BLaER1 treated with 17β-estradiol and CSF1 and Interleukin-3, amounts not matched to agents 10 nM and 100 nM (cell line): Measurements from ENCODE around the gene ATP5F1D.

Source experiments
- H3K27ac ChIP-seq, 11 experiments: shearing (Covaris generic); formaldehyde crosslinking; 2 replicates each; pipeline ENCODE4 v1.8.1; 2022
- H3K27me3 ChIP-seq, 11 experiments: shearing (Covaris generic); formaldehyde crosslinking; 2 replicates each; pipeline ENCODE4 v1.8.1; 2022
- H3K36me3 ChIP-seq, 11 experiments: shearing (Covaris generic); formaldehyde crosslinking; 2 replicates each; pipeline ENCODE4 v1.8.1; 2022
- H3K4me1 ChIP-seq, 10 experiments: shearing (Covaris generic); formaldehyde crosslinking; 2 replicates each; pipeline ENCODE4 v1.8.1; 2022
- H3K4me2 ChIP-seq, 11 experiments: shearing (Covaris generic); formaldehyde crosslinking; 2 replicates each; pipeline ENCODE4 v1.8.1; 2022
- H3K4me3 ChIP-seq, 10 experiments: shearing (Covaris generic); formaldehyde crosslinking; 2 replicates each; pipeline ENCODE4 v1.8.1; 2022
- H3K9ac ChIP-seq, 11 experiments: shearing (Covaris generic); formaldehyde crosslinking; 2 replicates each; pipeline ENCODE4 v1.8.1; 2022
- H3K9me3 ChIP-seq, 11 experiments: shearing (Covaris generic); formaldehyde crosslinking; replicated peaks in 1 of 11; 2 replicates each; pipeline ENCODE4 v1.8.1; 2022
- H4K20me1 ChIP-seq, 11 experiments: shearing (Covaris generic); formaldehyde crosslinking; 2 replicates each; pipeline ENCODE4 v1.8.1; 2022
- Cebpa-rat ChIP-seq, 11 experiments: shearing (Covaris generic); IDR thresholded peaks; 2 replicates each; pipeline ENCODE4 v1.8.1; 2022

The ATP5F1D gene

DNA sequence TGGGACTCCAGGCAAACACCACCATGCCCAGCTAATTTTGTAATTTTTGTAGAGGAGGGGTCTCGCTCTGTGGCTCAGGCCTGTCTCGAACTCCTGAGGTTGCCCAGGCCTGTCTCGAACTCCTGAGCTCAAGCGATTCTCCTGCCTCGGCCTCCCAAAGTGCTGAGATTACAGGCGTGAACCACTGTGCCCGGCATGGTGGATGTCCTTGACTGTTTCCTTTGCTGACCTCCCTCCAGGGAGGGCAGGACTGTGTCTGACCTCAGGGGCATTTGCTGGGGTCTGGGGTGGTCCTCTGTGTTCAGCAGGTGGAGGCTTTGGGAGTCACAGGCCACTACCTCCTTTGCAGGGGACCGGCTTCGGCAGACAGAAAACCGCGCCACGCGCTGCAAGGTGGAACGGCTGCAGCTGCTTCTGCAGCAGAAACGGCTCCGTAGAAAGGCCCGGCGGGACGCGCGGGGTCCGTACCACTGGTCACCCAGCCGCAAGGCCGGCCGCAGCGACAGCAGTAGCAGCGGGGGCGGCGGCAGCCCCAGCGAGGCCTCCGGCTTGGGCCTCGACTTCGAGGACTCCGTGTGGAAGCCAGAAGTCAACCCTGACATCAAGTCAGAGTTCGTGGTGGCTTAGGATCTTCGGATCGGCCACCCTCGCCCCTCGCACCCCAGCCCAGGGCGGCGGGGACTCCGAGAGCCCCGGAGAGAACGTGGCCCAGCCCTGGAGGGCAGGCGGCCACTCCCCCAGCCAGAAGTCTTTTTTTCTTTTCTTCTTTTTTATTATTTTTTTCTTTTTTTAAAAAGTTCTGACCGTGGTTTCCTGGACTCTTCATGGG, 15.3 kb downstream of the ATP5F1D start:
- H3K9me3 ChIP-seq, result no peaks in the 10 kb centered on the region
- H3K4me3 ChIP-seq, result peak overlapping the region in 9 of 10 experiments; percentile 34 to 99 (median 52); a peak in 15 of 20 replicates
- H3K4me2 ChIP-seq, result peak overlapping the region; percentile 98 to 100 (median 100)
- H3K27ac ChIP-seq, result peak overlapping the region in 8 of 11 experiments; percentile 38 to 97 (median 94); a peak in 16 of 22 replicates
- H3K9ac ChIP-seq, result peak overlapping the region; percentile 63 to 99 (median 89); a peak in 21 of 22 replicates
- peaks cover 49 to 87% (median 64%) of the 10 kb centered on the region in 11 experiments for H4K20me1 ChIP-seq
- H3K4me1 ChIP-seq, result peaks cover 77 to 87% (median 83%) of the 10 kb centered on the region in 10 experiments
- H3K36me3 ChIP-seq, result peaks cover 45 to 58% (median 53%) of the 10 kb centered on the region in 11 experiments
- H3K27me3 ChIP-seq, result no peaks in the 10 kb centered on the region
- TF ChIP-seq Cebpa-rat (IDR thresholded peaks at IDR 0.05), result no peak

DNA sequence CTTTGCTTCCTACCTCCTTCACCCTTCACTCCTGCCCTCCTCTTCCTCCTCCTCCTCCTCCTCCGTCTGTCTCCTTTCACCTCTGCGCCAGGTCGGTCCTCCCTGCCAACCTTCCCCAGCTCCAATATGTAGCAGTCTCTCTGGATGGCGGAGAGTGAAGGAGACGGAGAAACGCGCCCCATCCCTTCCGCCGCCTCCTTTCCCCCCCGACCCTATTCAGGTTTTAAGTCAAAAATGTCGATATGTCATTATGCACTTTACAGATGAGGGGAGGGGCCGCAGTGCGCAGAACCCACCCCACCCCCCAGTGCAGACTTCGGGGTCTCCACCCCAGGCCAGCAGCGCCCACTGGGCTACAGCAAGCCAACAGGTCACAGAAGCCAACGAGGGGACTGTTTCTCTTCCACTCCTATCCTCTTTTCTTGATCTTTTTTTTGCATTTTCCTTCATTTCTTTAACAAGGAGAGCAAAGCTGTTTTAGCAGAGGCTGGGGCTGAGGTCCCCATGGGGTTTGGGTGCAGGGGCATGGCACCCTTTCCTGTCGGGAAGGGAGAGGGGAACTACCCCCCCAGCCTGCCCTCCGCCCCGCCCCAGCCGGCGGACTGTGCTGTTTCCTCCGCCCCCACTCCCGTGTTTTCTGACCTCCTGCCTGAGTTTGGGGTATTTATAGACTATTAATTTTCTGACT, 16.1 kb downstream of the ATP5F1D start:
- H3K27ac ChIP-seq, result peak overlapping the region in 10 of 11 experiments; percentile 50 to 97 (median 88); a peak in 21 of 22 replicates
- peak overlapping the region; percentile 63 to 99 (median 89); a peak in 21 of 22 replicates for H3K9ac ChIP-seq
- H4K20me1 ChIP-seq, result peaks cover 48 to 87% (median 63%) of the 10 kb centered on the region in 11 experiments
- TF ChIP-seq Cebpa-rat (IDR thresholded peaks at IDR 0.05), result no peak
- H3K4me3 ChIP-seq, result peak overlapping the region; percentile 34 to 99 (median 50)
- peaks cover 85 to 90% (median 90%) of the 10 kb centered on the region in 10 experiments for H3K4me1 ChIP-seq
- peak overlapping the region; percentile 98 to 100 (median 100) for H3K4me2 ChIP-seq
- H3K9me3 ChIP-seq, result no peaks in the 10 kb centered on the region
- H3K27me3 ChIP-seq, result no peaks in the 10 kb centered on the region
- H3K36me3 ChIP-seq, result peaks cover 44 to 52% (median 51%) of the 10 kb centered on the region in 11 experiments

DNA sequence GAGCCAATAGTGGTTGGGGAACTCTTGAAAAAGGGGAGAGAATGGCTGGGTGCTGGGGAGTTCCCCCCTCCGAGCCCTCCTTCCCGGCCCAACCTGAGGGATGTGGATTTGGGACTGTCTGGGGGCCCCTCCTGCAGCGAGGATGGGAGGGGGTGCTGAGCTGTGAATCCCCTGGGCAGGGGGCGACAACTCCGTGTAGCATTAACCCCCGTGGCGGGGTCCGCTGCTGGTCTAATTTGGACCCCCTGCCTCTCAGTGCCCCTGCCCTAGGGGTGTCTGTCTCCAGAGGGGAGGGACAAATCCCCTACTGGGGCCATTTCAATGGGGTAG, 16.6 kb downstream of the ATP5F1D start:
- Histone ChIP-seq H3K9ac (peak overlapping the region; percentile 63 to 99 (median 89); a peak in 21 of 22 replicates), H3K27me3 (no peaks in the 10 kb centered on the region), H3K27ac (peak overlapping the region in 10 of 11 experiments; percentile 50 to 97 (median 81); a peak in 21 of 22 replicates), H3K4me1 (peaks cover 90 to 96% (median 95%) of the 10 kb centered on the region in 10 experiments), H3K4me2 (peak overlapping the region; percentile 98 to 100 (median 100)), H3K9me3 (no peaks in the 10 kb centered on the region), H4K20me1 (peaks cover 48 to 88% (median 63%) of the 10 kb centered on the region in 11 experiments), H3K4me3 (peak overlapping the region; percentile 34 to 99 (median 50)), H3K36me3 (peaks cover 44 to 52% (median 51%) of the 10 kb centered on the region in 11 experiments)
- no peak for TF ChIP-seq Cebpa-rat (IDR thresholded peaks at IDR 0.05)

DNA sequence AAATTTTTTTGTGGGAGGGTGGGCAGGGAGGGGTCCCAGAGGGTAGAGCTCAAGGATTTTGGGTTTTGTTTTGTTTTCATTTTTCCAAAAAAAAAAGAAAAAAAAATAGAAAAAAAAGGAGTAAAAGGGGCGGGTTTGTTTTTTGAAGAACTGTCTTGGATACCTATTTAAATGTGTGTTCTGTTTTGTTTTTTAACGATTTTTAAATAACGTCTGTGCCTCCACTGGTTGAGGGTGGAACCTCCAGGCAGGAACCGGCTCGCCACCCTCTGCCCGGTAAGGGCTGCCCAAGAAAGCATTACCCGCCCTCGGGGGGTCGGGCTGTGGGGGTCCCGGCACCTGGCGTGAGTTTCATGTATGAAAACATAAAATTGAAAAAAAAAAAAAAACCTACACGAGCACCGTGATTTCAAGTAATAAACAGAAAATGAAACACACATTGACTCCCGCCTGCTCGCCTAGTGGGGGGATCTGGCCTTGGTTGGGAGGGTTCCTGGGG, 17.2 kb downstream of the ATP5F1D start:
- H3K4me1 ChIP-seq, result peaks cover 92 to 97% (median 96%) of the 10 kb centered on the region in 10 experiments
- H3K9me3 ChIP-seq, result no peaks in the 10 kb centered on the region
- TF ChIP-seq Cebpa-rat (IDR thresholded peaks at IDR 0.05), result no peak
- peak overlapping the region; percentile 98 to 100 (median 100) for H3K4me2 ChIP-seq
- H3K4me3 ChIP-seq, result peak overlapping the region; percentile 42 to 99 (median 54); a peak in 19 of 20 replicates
- H3K27ac ChIP-seq, result peak overlapping the region; percentile 61 to 97 (median 81); a peak in 21 of 22 replicates
- peaks cover 46 to 89% (median 58%) of the 10 kb centered on the region in 11 experiments for H4K20me1 ChIP-seq
- peak overlapping the region; percentile 62 to 98 (median 76) for H3K9ac ChIP-seq
- no peaks in the 10 kb centered on the region for H3K27me3 ChIP-seq
- peaks cover 40 to 47% (median 46%) of the 10 kb centered on the region in 11 experiments for H3K36me3 ChIP-seq

DNA sequence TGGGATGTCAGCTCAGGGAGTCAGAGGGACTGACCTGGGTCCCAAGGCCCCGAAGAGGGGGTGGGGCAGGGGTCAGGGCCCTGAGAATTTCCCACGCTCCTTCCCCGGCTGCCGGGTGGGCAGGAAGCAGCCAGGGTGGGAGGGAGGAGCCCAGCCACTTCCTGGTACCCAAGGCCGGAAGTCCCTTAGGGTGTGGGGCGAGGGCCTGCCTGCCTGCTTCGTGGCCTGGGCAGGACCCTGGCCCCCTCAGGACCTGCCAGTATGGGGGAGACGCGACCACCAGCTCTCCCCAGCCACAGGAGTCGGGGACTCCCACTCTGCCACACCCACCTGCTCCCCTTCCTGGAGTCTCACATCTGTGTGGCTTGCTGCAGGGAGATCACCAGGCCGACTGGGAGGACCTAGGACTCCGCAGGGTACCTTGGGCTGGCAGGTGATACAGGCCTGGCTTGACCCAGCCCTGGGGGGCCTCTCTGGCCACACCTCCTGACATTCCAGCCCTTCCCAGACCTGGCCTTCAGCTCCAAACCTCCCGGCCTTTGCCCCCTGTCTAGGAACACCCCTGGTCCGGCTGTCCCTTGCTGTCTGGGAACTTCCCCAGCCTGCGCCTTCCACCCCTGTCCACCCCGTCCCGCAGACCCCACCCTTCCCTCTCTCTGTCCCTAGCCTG, 17.8 kb downstream of the ATP5F1D start:
- Histone ChIP-seq H3K4me2 (peak overlapping the region; percentile 98 to 100 (median 100)), H3K36me3 (peaks cover 34 to 42% (median 41%) of the 10 kb centered on the region in 11 experiments)
- no peak for TF ChIP-seq Cebpa-rat (IDR thresholded peaks at IDR 0.05)

DNA sequence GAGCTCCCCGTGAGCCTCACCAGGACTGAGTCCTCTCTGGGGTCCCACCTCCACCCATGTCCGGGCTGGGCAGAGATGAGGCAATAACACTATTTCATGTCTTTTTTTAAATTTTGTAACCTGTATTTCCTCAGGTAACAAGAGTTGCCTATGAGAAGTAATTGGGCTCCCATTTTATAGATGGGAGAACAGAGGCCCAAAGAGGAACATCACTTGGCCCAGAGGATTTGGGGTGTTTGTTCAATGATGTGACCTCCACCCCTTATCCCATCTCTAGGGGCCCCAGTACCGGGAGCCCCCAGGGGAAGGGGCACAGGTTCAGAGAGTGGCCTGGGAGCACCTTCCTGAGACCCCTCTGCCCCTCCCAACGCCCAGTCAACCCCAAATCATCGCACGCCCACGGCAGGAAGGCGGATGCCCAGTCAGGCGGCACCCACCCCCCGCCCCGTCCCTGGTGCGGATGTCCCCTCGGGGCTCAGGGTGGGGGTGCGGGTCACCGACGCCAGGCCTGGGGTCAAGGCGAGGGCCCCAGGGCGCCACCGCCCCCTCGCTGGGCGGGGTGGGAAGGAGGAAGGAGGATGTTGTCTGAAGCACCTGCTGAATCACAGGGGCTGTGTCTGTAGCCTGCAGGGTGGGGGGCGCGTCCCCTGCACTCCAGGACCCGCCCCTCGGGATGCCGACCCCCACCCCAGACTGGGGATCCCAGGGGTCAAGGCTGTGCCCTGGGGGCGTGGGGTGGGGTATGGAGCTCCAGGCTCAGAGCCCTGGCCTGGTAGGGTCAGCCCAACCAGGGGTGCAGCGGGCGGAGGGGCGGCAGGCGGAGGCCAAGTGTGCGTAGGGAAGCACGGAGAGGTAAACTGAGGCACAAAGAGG, 18.6 kb downstream of the ATP5F1D start:
- peaks cover 26 to 34% (median 33%) of the 10 kb centered on the region in 11 experiments for H3K36me3 ChIP-seq
- no peaks in the 10 kb centered on the region for H3K9me3 ChIP-seq
- peaks cover 92 to 97% (median 96%) of the 10 kb centered on the region in 10 experiments for H3K4me1 ChIP-seq
- H3K4me2 ChIP-seq, result peak overlapping the region; percentile 98 to 100 (median 100)
- peaks cover 33 to 89% (median 54%) of the 10 kb centered on the region in 11 experiments for H4K20me1 ChIP-seq
- peak overlapping the region; percentile 40 to 77 (median 64); a peak in 19 of 20 replicates for H3K4me3 ChIP-seq
- no peaks in the 10 kb centered on the region for H3K27me3 ChIP-seq
- H3K27ac ChIP-seq, result peak overlapping the region; percentile 61 to 97 (median 81)
- TF ChIP-seq Cebpa-rat (IDR thresholded peaks at IDR 0.05), result no peak
- peak overlapping the region; percentile 62 to 98 (median 76) for H3K9ac ChIP-seq

More for the DNA sequence above, 17.8 kb downstream of the ATP5F1D start:
- Histone ChIP-seq H3K4me3 (peak overlapping the region; percentile 42 to 77 (median 52); a peak in 19 of 20 replicates), H3K9me3 (no peaks in the 10 kb centered on the region), H3K9ac (peak overlapping the region; percentile 62 to 98 (median 76)), H3K4me1 (peaks cover 92 to 97% (median 96%) of the 10 kb centered on the region in 10 experiments), H3K27ac (peak overlapping the region; percentile 61 to 97 (median 81)), H4K20me1 (peaks cover 41 to 89% (median 54%) of the 10 kb centered on the region in 11 experiments), H3K27me3 (no peaks in the 10 kb centered on the region)

DNA sequence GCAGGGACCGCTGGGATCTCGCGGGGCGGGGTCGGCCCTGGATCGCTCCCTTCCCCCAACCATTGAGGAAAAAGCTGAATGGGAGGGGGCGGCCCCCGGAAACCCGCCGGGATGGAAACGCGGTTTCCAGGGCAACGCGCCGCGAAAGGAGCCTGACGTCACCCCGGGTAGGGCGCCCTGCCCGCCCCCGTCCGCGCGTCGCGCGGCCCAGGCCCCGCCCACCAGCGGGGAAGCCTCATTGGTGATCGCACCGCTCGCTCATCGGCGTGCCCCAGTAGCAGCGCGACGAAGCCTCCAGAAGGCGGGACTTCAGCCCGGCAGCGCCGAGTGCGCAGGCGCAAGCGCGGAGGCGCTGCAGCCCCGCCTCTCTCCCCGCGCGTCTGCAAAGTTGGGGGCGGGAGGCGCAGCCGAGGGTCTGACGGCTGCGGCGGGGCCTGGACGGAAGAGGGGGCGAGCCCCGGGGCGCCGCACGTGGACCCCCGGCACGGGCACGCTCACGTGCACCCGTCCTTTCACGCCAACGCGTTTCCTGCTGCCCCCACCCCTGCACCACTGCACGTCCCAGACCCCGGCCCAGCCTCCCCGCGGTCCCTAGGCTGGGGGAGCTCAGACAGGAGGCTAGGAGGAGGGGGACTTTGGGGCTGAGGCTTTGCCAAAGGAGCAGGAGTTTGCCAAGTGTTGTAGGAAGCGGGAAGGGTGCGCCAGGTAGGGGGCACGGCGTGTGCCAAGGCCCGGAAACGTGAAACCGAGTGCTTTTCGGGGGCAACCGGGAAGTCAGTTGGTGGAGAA, 19.4 kb downstream of the ATP5F1D start:
- H3K4me3 ChIP-seq, result peak overlapping the region; percentile 65 to 77 (median 72)
- H3K4me2 ChIP-seq, result peak overlapping the region; percentile 98 to 100 (median 100)
- no peaks in the 10 kb centered on the region for H3K9me3 ChIP-seq
- H3K4me1 ChIP-seq, result peaks cover 90 to 97% (median 96%) of the 10 kb centered on the region in 10 experiments
- peak overlapping the region; percentile 61 to 97 (median 83) for H3K27ac ChIP-seq
- H3K9ac ChIP-seq, result peak overlapping the region; percentile 66 to 98 (median 81)
- no peaks in the 10 kb centered on the region for H3K27me3 ChIP-seq
- H3K36me3 ChIP-seq, result peaks cover 18 to 26% (median 24%) of the 10 kb centered on the region in 11 experiments
- peaks cover 25 to 87% (median 48%) of the 10 kb centered on the region in 11 experiments for H4K20me1 ChIP-seq
- no peak for TF ChIP-seq Cebpa-rat (IDR thresholded peaks at IDR 0.05)
